SK-N-MC (cell line): ENCODE results near the gene TCAF2.
"Not testable (repeated sequence)": the region's sequence is repeated elsewhere in the genome, so short reads cannot be mapped to it uniquely, and the experiment has no call there.

Experiments used
- EZH2 ChIP-seq: fragments of 200-600 bp; sonication (generic); IDR thresholded peaks from one replicate; pipeline ENCODE4 v1.6.1; 2017; ENCODE audit warnings: antibody characterized with exemption
- FOXP2 ChIP-seq: optimal IDR thresholded peaks from 2 replicates; pipeline ENCODE3; 2011; ENCODE audit warnings: mild to moderate bottlenecking, moderate library complexity; ENCODE audit not compliant: insufficient read depth; ENCODE audit errors: extremely low read length, control extremely low read depth
- POLR2AphosphoS5 ChIP-seq: IDR thresholded peaks from 2 replicates; pipeline ENCODE4 v1.6.1; 2012; ENCODE audit warnings: mild to moderate bottlenecking, low read depth, low read length, borderline replicate concordance

DNA sequence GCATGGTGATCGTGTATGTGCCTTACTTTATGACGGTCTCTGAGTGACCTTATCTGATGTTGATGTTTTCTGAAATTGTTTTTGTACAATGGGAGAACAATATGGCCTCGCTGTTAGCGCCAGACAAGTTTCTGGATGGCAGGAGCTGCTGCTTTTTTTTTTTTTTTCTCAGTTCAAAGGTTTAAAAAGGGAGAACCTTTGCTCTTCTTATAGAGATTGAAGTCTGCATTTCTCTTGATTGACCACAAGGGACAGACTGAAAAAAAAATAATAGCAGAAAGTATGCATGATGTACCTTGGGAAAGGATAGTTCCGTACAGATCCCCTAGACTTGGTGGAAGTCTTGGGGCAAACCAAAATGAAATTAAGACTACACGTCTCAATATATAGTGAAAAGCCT is 5.2 kb upstream of the TCAF2 start:
- not testable (repeated sequence) for TF ChIP-seq POLR2AphosphoS5, EZH2, FOXP2
